Daoy (cell line): ENCODE measurements around the gene REELD1. TPM values are rescaled to one million over a fixed set of nuclear protein-coding genes. Genes with fewer than 3 reads are reported as not detected.

Experiments
- DNase-seq: peaks from one replicate; pipeline ENCODE4 v3.0.0-alpha.2; 2015; ENCODE audit warnings: low read depth
- total RNA-seq: library from RNA; depleted of rRNA; stranded (reverse); fragments of >200 nt; shearing (Covaris generic); gene quantifications from 2 replicates; pipeline ENCODE4 v1.2.3, GENCODE V29; 2014; rRNA removed

REELD1 gene
- total RNA-seq, 1 experiment from 2014 or later = not detected

DNA sequence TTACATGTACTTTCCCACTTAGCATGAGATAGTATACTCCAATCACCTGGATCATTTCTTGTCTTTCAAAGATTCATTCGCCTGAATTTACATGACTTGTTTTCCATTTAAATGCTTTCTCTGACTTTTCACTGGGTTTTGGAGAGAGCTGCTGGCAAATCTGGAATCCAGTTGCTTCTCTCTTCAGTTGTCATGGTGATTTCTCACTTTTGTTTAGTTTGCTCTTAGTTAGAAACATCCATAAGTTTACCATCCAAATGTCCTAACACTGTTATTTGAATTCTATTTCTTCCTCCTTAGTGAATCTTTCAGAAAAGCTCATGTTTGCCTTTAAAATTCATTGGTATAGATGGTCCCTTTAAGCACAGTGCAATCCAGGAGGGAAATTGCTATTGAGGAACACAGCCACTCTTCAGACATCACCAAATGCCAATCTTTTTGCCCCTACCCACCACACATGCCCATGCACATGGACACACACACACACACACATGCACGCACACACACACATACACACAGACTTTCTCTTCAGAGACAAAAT, 51.7 kb downstream of the REELD1 start:
- no peak for DNase-seq

DNA sequence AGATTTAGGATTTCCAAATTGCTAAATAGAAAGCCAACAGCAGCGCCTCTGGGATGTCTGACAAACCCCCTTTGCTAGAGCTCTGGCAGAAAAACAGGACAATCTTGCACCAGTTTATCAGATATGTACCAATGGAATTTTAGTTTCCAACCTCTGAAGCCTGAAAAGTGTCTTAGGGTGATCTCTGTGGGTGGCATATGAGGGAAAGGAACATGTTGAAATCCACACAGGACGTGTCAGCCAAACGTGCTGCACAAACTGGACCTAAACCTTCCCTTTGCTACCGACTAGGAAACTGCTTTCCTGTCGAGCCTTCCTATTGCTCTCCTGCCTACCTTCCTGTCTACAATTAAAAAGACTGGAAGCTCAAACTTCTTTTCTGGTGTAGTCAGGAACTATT, 53.5 kb downstream of the REELD1 start:
- DNase-seq = no peak

DNA sequence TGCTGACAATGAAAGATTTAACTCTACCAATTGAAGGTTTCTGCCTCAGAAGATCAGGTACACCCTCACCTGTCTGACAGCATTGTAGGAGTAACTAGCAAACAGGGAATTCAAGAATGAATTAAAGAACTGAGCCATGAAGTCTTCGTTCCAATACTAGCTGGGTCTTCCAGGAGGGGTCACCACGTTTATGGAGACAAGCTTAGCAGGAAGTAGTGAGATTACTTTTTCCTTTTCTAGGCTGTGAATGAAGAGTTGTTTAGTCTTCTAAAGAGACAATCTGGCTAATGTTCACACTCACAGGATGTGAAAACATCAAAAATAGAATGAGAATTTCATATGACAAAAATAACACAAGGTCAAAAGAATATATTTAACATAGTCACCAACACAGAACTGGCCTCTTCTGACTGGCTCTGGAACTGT, 54.9 kb downstream of the REELD1 start:
- no peak for DNase-seq

GRCh38 chr4:146271466-146271865, 57.1 kb downstream of the REELD1 start:
- DNase-seq = no peak

DNA sequence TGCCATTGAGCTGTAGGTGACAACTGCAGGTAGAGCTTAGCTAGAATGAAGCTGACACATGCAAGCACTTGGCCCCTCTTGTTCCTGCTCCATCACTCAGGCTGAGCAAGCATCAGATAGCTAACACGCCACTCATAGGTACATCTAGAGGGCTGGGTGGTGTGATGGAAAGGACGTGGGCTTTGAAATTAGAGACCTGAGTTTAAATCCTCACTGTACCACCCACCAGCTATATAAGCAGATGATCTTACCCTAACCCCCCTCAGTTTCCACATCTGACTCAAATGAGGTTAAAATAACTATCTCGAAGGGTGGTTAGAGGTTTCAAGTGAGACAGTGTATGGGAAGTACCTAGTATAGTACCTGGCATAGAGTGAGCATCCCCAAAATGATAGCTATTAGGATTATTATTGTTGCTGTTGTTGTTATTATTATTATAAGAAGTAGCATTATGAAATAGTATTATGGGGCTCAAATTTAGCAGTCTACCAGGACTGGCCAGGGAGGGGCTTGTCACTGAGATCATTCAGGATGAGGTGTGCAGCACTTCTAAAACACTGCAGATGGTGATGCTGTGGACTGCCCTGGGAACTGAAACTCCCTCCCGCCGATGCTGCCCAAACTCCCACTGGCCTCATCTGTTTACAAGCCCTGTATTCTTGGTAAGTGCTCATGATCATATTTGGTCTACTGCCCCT, 59.0 kb downstream of the REELD1 start:
- DNase-seq = no peak

DNA sequence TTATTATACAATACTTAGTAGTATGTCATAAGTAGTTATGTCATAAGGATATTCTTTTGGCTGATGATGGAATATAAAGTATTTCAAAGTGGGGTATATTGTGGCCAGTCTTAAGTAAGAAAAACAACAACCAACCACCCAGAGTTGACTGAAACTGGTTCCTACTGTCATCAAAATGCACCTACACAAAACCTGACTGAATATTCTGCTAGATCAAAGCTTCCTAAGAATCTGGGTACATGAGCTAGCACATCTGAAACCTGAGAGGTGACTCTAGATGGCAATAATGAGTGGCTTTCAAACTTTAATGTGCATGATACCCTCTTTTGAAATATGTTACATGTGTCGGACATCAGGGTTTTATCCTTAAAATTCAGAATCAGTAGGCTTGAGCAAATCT, 60.4 kb downstream of the REELD1 start:
- no peak for DNase-seq

DNA sequence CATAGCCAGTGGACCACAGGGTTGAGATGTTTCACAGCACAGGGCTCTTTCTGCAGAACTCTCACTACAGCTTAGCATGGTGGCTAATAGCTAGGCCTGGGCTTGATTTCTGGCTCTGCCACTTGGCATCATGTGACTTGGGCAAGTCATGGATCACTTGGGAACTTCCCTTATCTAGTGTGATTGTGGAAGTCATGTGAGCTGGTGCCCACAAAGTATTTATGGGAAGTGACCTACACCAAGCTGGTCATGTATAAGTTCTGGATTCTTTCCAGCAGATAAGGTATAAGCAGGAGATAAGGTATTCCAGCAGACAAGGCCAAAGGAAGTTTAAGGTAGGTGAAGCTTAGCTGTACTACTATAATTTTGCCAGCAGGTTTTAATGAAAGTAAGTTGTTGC, 61.0 kb downstream of the REELD1 start:
- no peak for DNase-seq

GRCh38 chr4:146278986-146279385, 64.6 kb downstream of the REELD1 start:
- no peak for DNase-seq

Other genes with a start within 250 kb of the REELD1 start
- gene LSM6, start 38.8 kb upstream of the REELD1 start, total RNA-seq = 60.6 and 109 TPM in 2 replicates